IPS DF 4.7 (cell line): Measurements from ENCODE around the gene TLCD5.

Experiments
- DNase-seq: peaks from one replicate; pipeline ENCODE4 v3.0.0-alpha.2; 2013; ENCODE audit warnings: low spot score; ENCODE audit errors: extremely low read depth

TLCD5 gene

GRCh38 chr11:120307476-120307875 lies 17.6 kb upstream of the TLCD5 start:
- DNase-seq = no peak

GRCh38 chr11:120308081-120308480 lies 17.0 kb upstream of the TLCD5 start:
- no peak for DNase-seq

DNA sequence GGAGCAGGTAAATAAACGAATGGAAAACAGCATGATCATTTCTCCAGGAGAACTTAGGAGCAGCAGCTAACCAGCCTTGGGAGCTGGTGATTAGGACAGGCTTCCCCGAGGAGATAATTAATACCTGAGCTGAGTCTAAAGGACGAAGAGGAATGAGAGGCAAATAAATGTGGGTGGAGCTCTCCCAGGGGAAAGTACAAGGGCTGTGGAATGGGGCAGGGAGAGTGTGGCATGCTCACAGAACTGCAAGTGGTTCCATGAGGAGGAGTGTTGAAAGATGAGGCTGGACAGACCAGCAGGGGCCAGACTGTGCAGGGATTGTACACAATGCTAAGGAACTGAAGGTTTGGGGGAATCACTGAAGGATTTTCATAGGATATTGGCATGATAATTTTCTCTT lies 14.2 kb upstream of the TLCD5 start:
- DNase-seq = no peak

DNA sequence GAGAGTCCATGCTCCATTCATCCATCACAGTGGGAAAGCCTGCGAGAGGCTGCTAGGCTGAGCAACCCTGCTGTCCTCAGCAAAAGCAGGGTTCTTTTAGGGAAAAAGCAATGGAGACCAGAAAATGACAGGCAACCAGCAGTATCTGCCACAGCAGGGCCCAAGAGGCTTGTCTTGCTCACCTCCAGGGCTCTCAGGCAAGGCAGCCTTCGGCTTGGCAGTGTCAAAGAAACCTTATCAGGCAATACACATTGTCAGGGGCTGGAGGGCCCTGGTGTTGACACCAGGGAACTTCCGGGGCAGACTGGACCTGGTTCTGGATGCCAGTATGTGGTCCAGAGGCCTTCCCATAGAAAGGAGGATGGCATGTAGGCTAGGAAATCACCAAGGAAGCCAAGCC lies 10.2 kb upstream of the TLCD5 start:
- no peak for DNase-seq

DNA sequence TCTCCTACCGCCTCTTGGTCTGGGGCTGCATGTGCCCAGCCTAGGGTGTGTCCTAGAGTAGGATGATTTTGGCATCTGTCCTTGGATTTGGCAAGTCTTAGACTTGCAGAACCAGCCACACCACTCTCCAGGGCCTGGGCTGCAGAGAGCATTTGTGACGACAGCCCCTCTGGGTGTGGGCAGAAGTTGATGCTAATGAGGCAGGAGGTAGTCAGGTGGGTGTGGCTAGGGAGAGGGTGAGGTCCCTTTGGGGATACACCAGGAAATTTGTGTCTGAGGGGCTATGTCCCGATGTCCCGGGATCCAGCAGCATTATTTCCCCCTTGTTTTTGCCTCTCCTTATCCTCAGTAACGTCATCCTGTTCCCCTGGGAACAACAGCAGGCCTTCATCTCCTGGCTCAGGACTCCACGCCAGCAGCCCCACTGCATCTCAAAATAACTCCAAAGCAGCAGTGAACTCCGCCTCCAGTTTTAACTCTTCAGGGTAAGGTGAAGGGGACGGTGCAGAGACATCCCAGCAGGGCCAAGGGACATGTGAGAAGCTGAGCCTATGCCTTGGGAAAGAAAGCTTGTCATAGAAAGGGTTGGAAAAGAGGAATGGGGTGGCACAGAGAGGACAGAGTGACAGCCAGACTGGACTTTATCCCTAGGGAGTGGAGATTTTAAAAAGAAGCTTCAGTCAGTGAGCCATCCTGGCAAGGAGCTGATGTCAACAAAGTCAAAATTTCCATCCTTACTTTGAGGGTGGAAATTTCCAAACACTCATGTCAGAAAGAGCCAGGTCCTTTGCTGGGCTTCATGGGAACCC lies 8.0 kb upstream of the TLCD5 start:
- no peak for DNase-seq

DNA sequence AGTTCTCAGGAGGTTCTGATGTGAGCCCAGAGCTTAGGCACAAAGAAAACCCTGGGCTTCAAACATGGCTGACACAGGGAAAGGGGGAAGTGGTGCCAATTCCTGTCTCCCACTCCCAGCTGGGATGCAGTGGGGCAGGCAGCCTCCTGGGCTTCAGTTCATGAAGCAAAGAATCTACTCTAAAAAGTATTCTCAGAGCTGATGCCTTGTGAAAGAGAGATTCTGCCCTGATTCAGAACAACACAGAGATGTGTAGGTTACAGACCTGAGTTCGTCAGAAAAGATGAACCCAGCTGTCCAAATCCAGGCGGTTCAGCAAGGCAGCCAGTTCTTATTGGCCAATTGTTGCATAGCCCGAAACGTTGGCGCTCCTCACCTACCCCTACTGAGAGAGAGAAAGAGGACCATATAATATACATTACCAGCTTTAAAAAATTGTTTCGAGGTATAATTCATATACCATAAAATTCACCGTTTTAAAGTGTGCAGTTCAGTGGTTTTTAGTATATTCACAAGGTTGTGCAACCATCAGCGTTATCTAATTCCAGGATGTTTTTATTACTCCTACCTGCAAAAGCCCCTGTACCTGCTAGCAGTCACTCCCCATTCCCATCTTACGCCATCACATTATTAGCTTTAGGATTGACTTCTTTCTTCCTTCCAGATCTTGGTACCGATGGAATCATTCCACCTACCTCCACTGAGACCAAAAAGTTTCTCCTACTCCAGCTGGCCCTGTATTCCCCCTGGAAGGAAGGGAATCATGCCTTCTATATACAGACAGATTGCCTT lies 7.2 kb upstream of the TLCD5 start:
- no peak for DNase-seq

- DNase-seq = no peak
These were observed 6.2 kb upstream of the TLCD5 start for GRCh38 chr11:120318906-120319305.

GRCh38 chr11:120326228-120326627 lies 1.1 kb downstream of the TLCD5 start:
- DNase-seq = no peak

- no peak for DNase-seq
These were observed 1.8 kb downstream of the TLCD5 start for GRCh38 chr11:120326845-120327281.

DNA sequence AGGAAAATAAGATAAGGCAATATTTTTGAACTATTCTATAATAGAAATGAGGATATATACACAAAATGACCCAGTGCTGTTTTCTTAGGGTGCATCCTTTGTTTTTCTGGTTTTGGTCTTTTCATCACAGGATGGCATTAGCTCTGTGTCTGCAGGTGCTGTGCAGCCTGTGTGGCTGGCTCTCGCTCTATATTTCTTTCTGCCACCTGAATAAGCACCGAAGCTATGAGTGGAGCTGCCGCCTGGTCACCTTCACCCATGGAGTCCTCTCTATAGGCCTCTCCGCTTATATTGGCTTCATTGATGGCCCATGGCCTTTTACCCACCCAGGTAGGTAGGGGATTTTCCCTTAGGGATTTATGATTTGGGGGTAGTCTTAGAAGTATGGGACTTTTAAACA lies 2.2 kb downstream of the TLCD5 start:
- no peak for DNase-seq

- DNase-seq = no peak
These were observed 4.5 kb downstream of the TLCD5 start for GRCh38 chr11:120329556-120329955.

DNA sequence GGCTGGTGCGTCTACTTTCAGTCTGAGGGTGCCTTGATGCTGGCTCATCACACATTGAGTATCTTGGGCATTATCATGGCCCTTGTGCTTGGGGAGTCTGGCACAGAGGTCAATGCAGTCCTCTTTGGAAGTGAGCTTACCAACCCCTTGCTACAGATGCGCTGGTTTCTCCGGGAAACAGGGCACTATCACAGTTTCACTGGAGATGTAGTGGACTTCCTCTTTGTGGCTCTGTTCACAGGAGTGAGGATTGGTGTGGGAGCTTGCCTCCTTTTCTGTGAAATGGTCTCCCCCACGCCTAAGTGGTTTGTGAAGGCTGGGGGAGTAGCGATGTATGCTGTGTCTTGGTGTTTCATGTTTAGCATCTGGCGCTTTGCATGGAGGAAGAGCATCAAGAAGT lies 4.9 kb downstream of the TLCD5 start:
- DNase-seq = no peak

DNA sequence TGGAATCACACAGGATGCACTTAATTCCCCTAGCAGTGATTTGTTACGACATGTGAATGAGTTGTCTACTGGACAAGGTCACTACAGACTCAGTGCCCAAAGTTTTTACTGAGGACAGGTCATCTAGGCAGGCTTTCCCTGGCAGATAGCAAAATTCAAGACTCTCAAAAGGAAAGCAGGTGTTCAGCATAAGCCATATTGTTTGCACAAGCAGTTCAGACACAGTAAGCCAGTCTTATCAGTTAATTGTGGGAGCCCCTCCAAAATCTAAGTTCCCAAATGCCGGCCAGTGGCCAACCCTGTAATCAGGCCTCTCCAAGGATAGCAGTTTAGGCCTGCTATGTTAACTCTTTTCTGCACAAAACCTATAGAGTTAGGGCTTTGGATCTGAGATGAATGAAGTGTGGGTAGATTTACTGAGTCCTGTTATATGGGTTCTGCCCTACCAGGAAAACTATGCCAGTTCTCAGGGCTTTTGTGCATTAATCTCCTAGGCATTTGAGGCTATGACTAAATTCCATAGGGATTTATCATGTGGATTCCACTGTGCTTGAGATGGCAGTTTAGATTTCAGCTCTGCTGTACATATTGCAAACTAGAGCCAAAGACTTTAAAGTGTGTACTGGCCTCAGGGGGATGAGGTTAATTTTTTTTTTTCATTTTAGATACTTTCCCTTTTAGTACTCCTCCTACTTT lies 6.3 kb downstream of the TLCD5 start:
- no peak for DNase-seq

GRCh38 chr11:120332822-120333716 lies 8.0 kb downstream of the TLCD5 start:
- DNase-seq = no peak

DNA sequence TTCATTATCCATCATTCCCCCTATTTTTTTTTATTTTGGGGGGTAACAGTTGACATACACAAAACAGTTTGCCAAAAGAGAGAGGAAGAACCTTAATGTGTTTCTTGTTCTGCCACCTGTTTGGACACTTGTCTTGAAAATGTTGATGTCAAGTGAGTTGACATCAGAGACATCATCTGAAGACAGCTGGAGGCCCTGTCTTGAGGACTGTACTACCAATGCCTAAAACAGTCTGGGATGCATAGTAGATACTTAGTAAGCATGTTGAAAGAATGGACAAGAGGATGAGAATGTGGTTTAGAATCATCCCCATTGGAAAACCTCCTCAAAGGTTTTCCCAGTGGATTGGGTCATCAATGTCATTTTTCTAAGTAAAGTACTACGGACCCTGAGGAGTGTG lies 8.7 kb downstream of the TLCD5 start:
- DNase-seq = no peak

DNA sequence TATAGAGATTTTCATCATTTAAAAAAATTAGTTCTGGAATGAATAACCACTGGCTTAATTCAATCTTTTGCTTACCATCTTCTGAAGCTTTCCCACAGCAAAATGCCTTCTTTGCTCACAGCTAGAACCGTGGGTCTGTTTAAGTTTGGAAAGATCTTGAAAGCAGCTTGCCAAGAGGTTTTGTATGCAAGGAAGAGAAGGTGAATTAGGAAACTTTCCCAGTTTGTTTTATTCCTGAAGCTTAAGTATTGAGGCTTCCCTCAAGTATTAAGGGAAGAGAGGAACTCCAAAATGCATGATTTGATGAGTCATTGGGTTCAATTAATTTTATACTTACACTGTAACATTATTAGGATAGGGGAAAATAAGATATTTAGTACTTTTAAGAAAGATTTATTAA lies 9.2 kb downstream of the TLCD5 start:
- DNase-seq = no peak

DNA sequence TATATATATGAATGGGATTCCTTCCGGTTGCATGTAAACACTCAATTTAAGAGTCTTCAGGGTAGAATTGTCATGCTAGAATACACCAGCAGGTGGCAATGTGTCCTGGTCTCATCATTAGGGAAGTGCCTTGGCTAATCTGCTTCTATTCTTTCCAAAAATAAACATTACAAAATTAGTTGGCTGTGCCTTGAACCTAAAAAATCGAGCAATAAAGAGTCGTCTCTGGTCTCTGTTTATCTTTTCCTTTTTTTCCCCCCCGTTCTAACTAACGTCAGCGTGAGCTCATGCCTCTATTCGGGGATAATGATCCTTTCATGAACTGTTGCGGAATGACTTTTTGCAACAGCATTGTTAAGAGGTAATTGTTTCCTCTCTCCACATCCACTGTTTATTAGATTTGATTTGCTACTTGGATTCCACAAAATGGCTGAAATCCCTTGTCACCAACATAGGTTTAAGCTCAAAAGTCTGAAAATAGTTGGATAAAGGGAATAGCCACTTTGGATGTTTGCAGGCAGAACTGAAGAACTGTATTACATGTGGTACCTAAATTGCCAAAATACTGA lies 9.9 kb downstream of the TLCD5 start:
- DNase-seq = no peak

GRCh38 chr11:120335556-120335907 lies 10.4 kb downstream of the TLCD5 start:
- DNase-seq = no peak

DNA sequence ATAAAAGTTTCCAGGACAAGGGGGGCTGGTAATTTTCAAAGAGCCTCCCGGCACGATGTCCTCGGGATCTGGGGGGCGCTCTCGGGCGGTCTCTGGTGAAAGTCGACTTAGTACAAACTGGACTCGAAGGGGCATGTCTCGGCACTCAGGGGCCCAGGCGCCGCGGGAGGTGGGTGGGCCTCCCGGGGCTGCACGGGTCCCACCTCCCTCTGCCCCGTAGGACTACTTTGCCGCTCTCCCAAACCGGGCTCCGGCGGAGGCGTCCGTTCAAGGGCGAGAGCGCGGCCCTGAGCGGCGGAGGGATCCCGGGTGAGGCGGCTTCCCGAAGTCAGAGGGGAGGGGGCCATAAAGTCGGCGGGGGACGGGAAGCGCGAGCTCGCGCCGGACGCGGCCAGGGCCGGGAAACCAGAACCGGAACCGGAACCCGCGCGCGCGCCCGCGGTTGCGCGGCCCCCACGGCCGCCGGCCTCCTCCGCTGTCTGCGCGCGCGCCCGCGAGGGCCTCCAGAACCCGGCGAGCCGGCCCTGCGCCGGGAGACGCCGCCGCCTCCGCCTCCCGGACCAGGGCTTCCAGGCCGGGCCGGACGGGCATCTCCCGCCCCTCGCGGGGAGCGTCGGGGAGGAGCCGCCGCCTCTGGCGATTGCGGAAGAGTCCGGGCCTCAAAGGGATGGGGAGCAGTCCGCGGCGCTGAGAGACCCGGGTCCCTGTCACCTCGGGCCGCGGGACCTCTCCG lies 11.0 kb downstream of the TLCD5 start, which contains the start of gene ARHGEF12:
ARHGEF12 (plus strand) TSS at position 506 of the 733 bp plus-strand sequence. CDS start 831 bp downstream, outside the sequence.
- DNase-seq = no peak
